Measurements from ENCODE around the gene CPO.

DNA sequence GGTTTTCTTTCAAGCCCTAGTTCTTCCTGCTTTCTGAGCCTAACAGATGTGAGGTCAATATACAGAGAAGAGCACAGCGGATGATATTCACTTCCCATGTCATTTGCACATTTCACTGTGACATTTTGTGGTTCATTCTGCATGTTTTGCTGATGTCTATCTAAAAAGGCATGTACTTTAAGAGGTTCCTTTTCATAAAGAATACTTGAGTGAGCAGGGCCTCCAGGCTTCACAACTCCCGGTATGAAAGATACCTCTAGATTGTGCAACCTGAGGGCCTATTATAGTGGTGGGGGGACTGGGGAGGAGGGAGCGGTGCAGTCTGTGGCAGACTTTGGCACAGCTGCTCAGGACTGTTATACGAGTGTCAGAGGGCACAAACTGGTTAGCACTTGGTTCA, 54.6 kb downstream of the CPO start:
- TF ChIP-seq POLR2A (IDR thresholded peaks at IDR 0.05): no peak
- TF ChIP-seq, protein P1, sequence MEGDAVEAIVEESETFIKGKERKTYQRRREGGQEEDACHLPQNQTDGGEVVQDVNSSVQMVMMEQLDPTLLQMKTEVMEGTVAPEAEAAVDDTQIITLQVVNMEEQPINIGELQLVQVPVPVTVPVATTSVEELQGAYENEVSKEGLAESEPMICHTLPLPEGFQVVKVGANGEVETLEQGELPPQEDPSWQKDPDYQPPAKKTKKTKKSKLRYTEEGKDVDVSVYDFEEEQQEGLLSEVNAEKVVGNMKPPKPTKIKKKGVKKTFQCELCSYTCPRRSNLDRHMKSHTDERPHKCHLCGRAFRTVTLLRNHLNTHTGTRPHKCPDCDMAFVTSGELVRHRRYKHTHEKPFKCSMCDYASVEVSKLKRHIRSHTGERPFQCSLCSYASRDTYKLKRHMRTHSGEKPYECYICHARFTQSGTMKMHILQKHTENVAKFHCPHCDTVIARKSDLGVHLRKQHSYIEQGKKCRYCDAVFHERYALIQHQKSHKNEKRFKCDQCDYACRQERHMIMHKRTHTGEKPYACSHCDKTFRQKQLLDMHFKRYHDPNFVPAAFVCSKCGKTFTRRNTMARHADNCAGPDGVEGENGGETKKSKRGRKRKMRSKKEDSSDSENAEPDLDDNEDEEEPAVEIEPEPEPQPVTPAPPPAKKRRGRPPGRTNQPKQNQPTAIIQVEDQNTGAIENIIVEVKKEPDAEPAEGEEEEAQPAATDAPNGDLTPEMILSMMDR (IDR thresholded peaks at IDR 0.05): no peak
- TF ChIP-seq EP300 (IDR thresholded peaks at IDR 0.05): no peak

All from tibial nerve (tissue), 4 donors.